ENCODE data around the gene MGRN1. TPM values are rescaled to one million over a fixed set of nuclear protein-coding genes. Genes with fewer than 3 reads are reported as not detected.

The MGRN1 gene
- 10 to 100 TPM; 21.1 to 52.1 (median 25.6) TPM for polyA plus RNA-seq
- long read RNA-seq, donor 1: 0 reads
- long read RNA-seq, donor 2, full-length matches to known transcripts: 6 of 6 reads
- long read RNA-seq, donor 2, partial matches to known transcripts: 0 of 6 reads
- long read RNA-seq, donor 2, other reads (novel, unspliced or antisense): 0 of 6 reads
- long read RNA-seq, donor 3, full-length matches to known transcripts: 2 of 2 reads
- long read RNA-seq, donor 3, partial matches to known transcripts: 0 of 2 reads
- long read RNA-seq, donor 3, other reads (novel, unspliced or antisense): 0 of 2 reads
- long read RNA-seq, donor 4: 0 reads
- long read RNA-seq, donor 5: 0 reads
- long read RNA-seq, donor 6, full-length matches to known transcripts: 2 of 2 reads
- long read RNA-seq, donor 6, partial matches to known transcripts: 0 of 2 reads
- long read RNA-seq, donor 6, other reads (novel, unspliced or antisense): 0 of 2 reads
- long read RNA-seq, donor 7, full-length matches to known transcripts: 10 of 72 reads
- long read RNA-seq, donor 7, partial matches to known transcripts: 62 of 72 reads
- long read RNA-seq, donor 7, other reads (novel, unspliced or antisense): 0 of 72 reads
- long read RNA-seq, donor 8: 0 reads
- long read RNA-seq, donor 9, partial matches to known transcripts: 0 of 1 reads
- long read RNA-seq, donor 9, other reads (novel, unspliced or antisense): 0 of 1 reads
- long read RNA-seq, donor 10, full-length matches to known transcripts: 10 of 10 reads
- long read RNA-seq, donor 10, partial matches to known transcripts: 0 of 10 reads
- long read RNA-seq, donor 10, other reads (novel, unspliced or antisense): 0 of 10 reads

DNA sequence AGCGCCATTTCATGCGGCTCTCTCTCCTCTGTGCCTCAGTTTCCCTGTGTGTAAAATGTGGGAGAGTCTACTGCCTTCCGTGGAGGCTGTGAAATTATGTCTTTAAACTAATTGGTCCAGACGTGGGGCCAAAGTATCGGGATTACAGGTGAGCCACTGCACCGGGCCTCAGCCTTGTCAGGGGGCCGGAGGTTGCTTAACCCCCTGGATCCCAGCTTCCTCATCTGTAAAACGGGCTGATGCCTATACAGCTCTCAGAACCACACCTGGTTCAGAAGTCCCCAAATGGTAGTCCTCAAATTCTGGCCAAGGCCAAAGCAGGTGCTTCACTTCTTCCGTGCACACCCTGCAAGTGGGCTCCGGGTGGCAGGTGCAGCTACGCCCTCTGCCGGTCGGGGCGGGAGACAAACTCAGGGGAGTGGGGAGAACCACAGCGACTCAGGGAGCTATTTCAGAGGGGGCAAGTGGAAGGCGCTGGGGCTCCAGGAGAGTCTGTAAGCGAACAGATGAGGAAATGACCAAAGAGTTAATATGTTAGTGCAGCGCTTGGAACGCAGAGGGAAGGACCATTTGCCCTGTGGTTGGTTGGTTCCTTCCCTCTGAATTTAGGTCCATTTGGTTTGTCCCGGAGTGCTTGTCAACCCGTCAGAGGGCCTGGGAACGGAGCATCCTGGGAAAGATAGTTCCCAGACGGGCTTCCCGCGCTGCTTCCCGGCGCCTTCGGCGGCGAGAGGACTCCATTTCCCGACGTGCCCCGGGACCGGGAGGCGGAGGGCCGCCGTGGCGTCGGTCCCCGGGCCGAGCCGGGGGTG is at the start of gene MGRN1:
Gene MGRN1 (plus strand): TSS at position 812 of the 812 bp plus-strand sequence. CDS start 135 bp downstream, outside the sequence.
- Histone ChIP-seq H3K27ac (ENCODE audit: low read depth in 1 of 3, low read length in 2 of 3) (peak within 1 kb of the TSS; percentile 94 to 100 (median 95)), H3K4me3 (ENCODE audit: low read depth in 1 of 3, low read length in 3 of 3) (peak within 1 kb of the TSS; percentile 96 to 99 (median 97)), H3K27me3 (ENCODE audit: control insufficient read depth in 3 of 3, insufficient read depth in 3 of 3, low read length in 3 of 3) (no peaks in the 10 kb centered on the region), H3K9me3 (ENCODE audit: control insufficient read depth in 2 of 2, insufficient read depth in 1 of 2, low read depth in 1 of 2, low read length in 1 of 2) (no peaks in the 10 kb centered on the region), H3K4me1 (ENCODE audit: control insufficient read depth in 3 of 3, insufficient read depth in 2 of 3, low read depth in 1 of 3, low read length in 2 of 3) (peaks cover 6 to 23% (median 7%) of the 10 kb centered on the region in 3 donors), H3K36me3 (ENCODE audit: control insufficient read depth in 3 of 3, insufficient read depth in 2 of 3, low read depth in 1 of 3, low read length in 3 of 3) (peaks cover 0 to 25% (median 0%) of the 10 kb centered on the region in 3 donors)
- 6 to 8% (median 7%) methylated on average over 41 to 42 of the region's 42 CpGs for WGBS, 3 donors
- DNase-seq (peak; percentile 96 to 99), FAIRE-seq (no peak)

DNA sequence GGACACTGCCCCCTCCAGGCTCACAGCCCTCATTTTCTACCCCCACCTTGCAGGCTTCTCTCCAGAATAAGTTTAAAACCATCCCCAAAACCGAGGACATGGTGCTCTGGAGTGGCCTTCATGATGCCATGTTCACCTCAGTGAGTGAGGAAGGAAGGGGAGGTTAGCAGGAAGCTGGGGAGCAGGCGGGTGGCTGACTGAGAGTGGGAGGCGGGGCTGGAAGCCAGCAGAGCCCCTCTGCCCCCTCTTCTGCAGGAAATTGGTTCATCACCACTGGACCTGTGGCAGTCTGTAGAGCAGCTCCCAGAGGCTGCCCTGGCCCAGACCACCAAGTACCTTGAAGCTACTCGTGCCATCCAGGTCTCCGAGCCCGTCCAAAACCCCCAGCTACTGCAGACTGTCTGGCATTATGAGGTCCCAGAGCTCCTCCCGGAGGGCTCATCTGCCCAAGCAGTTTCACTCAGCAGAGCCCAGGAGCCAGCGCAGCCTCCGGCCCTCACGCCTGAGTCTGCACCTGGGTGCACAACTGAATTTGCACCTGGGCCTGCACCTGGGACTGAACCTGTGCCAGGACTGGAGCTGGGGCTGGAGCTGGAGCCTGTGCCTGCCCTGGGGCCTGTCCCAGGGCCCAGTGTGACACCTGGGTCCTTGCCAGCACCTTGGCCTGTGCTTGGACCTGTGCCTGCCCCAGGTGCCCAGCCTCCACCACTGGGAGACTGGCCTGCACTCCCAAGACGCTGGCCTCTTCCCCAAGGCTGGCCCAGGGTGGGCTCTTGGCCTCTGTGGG is 49.5 kb upstream of the MGRN1 start:
- no peaks in the 10 kb centered on the region for H3K27me3 ChIP-seq (ENCODE audit: control insufficient read depth in 3 of 3, insufficient read depth in 3 of 3, low read length in 3 of 3)
- no peak overlapping the region for H3K27ac ChIP-seq (ENCODE audit: low read depth in 1 of 3, low read length in 2 of 3)
- no peaks in the 10 kb centered on the region for H3K9me3 ChIP-seq (ENCODE audit: control insufficient read depth in 2 of 2, insufficient read depth in 1 of 2, low read depth in 1 of 2, low read length in 1 of 2)
- no peaks in the 10 kb centered on the region for H3K36me3 ChIP-seq (ENCODE audit: control insufficient read depth in 3 of 3, insufficient read depth in 2 of 3, low read depth in 1 of 3, low read length in 3 of 3)
- FAIRE-seq (no peak), DNase-seq (no peak)
- no peak overlapping the region for H3K4me3 ChIP-seq (ENCODE audit: low read depth in 1 of 3, low read length in 3 of 3)
- 62 to 69% (median 69%) methylated on average over 11 of the region's 11 CpGs for WGBS, 3 donors
- peaks cover 0 to under 1% (median 0%) of the 10 kb centered on the region in 3 donors for H3K4me1 ChIP-seq (ENCODE audit: control insufficient read depth in 3 of 3, insufficient read depth in 2 of 3, low read depth in 1 of 3, low read length in 2 of 3)

DNA sequence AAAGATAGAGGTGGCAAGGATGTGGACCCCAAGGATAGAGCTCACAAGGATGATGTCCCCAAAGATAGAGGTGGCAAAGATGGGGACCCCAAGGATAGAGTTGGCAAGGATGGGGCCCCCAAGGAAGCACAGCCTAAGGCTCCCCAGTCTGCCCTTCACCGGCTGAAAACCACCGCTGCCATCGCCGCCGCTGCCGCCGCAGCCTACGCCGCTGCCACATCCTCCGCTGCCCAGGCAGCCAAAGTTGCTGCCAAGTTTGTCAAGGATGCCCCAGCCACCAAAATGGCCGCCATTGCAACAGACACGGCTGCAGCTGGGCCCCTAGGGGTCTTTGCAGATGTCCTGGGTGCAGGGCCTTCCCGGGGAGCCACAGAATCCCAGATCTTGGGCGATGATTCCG is 48.6 kb upstream of the MGRN1 start:
- H3K36me3 ChIP-seq (ENCODE audit: control insufficient read depth in 3 of 3, insufficient read depth in 2 of 3, low read depth in 1 of 3, low read length in 3 of 3): no peaks in the 10 kb centered on the region
- H3K4me3 ChIP-seq (ENCODE audit: low read depth in 1 of 3, low read length in 3 of 3): no peak overlapping the region
- no peaks in the 10 kb centered on the region for H3K4me1 ChIP-seq (ENCODE audit: control insufficient read depth in 3 of 3, insufficient read depth in 2 of 3, low read depth in 1 of 3, low read length in 2 of 3)
- 96 to 98% (median 97%) methylated on average over 15 of the region's 15 CpGs for WGBS, 3 donors
- H3K27me3 ChIP-seq (ENCODE audit: control insufficient read depth in 3 of 3, insufficient read depth in 3 of 3, low read length in 3 of 3): no peaks in the 10 kb centered on the region
- H3K9me3 ChIP-seq (ENCODE audit: control insufficient read depth in 2 of 2, insufficient read depth in 1 of 2, low read depth in 1 of 2, low read length in 1 of 2): no peaks in the 10 kb centered on the region
- FAIRE-seq (no peak), DNase-seq (no peak)
- no peak overlapping the region for H3K27ac ChIP-seq (ENCODE audit: low read depth in 1 of 3, low read length in 2 of 3)

DNA sequence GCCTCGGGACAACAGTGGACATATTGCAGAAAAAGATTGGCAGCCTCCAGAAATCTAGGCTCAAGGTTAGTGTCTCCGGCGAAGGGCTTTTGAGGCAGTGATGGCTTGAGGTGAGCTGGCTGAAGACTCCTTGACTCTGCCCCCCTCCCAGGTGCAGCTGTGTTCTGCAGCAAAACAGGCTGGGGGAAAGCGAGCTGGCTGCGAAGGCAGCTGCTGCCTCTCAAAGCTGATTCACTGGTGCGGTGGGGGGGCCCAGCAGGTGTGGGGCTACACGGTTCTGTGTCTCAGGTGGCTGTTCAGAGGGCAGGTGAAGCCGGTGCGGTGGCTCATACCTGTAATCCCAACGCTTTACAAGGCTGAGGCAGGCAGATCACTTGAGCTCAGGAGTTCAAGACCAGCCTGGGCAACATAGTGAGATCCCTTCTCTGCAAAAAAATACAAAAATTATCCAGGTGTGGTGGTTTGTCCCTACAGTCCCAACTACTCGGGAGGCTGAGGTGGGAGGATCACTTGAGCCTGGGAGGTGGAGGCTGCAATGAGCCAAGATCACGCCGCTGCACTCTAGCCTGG is 45.6 kb upstream of the MGRN1 start:
- 50 to 85% (median 74%) methylated on average over 13 of the region's 13 CpGs for WGBS, 3 donors
- FAIRE-seq: no peak

DNA sequence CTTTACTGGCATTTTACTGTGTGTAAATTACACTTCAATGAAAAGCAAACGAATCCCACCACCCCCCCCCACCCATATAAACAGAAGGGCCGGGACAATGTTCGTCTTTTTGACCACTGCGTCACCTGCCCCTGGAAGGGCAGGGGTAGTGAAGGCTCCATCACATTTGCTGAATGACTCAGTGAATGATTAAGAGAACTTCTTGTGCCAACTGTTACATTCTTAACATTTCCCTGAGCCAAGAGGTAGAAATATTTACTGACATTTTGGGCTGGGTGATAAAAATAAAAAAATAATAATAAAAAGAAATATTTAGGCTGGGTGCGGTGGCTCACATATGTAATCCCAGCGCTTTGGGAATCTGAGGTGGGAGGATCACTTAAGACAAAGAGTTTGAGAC is 44.4 kb upstream of the MGRN1 start:
- no peak overlapping the region for H3K27ac ChIP-seq (ENCODE audit: low read depth in 1 of 3, low read length in 2 of 3)
- WGBS, 3 donors: 64 to 72% (median 68%) methylated on average over 6 of the region's 6 CpGs
- no peak for DNase-seq
- no peak overlapping the region for H3K4me3 ChIP-seq (ENCODE audit: low read depth in 1 of 3, low read length in 3 of 3)
- H3K4me1 ChIP-seq (ENCODE audit: control insufficient read depth in 3 of 3, insufficient read depth in 2 of 3, low read depth in 1 of 3, low read length in 2 of 3): no peaks in the 10 kb centered on the region
- FAIRE-seq: no peak
- H3K27me3 ChIP-seq (ENCODE audit: control insufficient read depth in 3 of 3, insufficient read depth in 3 of 3, low read length in 3 of 3): no peaks in the 10 kb centered on the region
- H3K36me3 ChIP-seq (ENCODE audit: control insufficient read depth in 3 of 3, insufficient read depth in 2 of 3, low read depth in 1 of 3, low read length in 3 of 3): no peaks in the 10 kb centered on the region
- no peaks in the 10 kb centered on the region for H3K9me3 ChIP-seq (ENCODE audit: control insufficient read depth in 2 of 2, insufficient read depth in 1 of 2, low read depth in 1 of 2, low read length in 1 of 2)

More for the DNA sequence above, 45.6 kb upstream of the MGRN1 start:
- Histone ChIP-seq H3K36me3 (ENCODE audit: control insufficient read depth in 3 of 3, insufficient read depth in 2 of 3, low read depth in 1 of 3, low read length in 3 of 3) (no peaks in the 10 kb centered on the region), H3K27me3 (ENCODE audit: control insufficient read depth in 3 of 3, insufficient read depth in 3 of 3, low read length in 3 of 3) (no peaks in the 10 kb centered on the region), H3K4me3 (ENCODE audit: low read depth in 1 of 3, low read length in 3 of 3) (no peak overlapping the region), H3K4me1 (ENCODE audit: control insufficient read depth in 3 of 3, insufficient read depth in 2 of 3, low read depth in 1 of 3, low read length in 2 of 3) (no peaks in the 10 kb centered on the region), H3K27ac (ENCODE audit: low read depth in 1 of 3, low read length in 2 of 3) (no peak overlapping the region), H3K9me3 (ENCODE audit: control insufficient read depth in 2 of 2, insufficient read depth in 1 of 2, low read depth in 1 of 2, low read length in 1 of 2) (no peaks in the 10 kb centered on the region)
- DNase-seq: no peak

DNA sequence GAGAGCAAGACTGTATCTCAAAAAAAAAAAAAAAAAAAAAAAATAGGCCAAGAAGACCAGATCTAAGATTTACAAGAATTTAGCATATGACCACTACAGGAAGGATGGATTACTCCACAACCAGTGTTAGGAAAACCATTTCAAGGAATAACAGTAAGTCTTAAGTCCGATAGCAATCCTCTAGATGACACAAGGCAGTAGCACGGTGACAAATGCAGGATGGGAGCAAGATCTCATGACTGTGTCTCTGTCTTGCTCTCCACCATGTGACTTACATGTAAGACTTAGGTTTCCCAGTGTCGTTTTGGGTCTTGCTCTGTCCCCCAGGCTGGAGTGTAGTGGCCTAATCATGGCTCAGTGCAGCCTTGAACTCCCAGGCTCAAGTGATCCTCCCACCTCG is 40.7 kb upstream of the MGRN1 start:
- FAIRE-seq (no peak), DNase-seq (no peak)
- Histone ChIP-seq H3K9me3 (ENCODE audit: control insufficient read depth in 2 of 2, insufficient read depth in 1 of 2, low read depth in 1 of 2, low read length in 1 of 2) (peaks cover 0 to 10% of the 10 kb centered on the region in 2 donors), H3K27ac (ENCODE audit: low read depth in 1 of 3, low read length in 2 of 3) (no peak overlapping the region), H3K4me3 (ENCODE audit: low read depth in 1 of 3, low read length in 3 of 3) (no peak overlapping the region), H3K36me3 (ENCODE audit: control insufficient read depth in 3 of 3, insufficient read depth in 2 of 3, low read depth in 1 of 3, low read length in 3 of 3) (no peaks in the 10 kb centered on the region), H3K27me3 (ENCODE audit: control insufficient read depth in 3 of 3, insufficient read depth in 3 of 3, low read length in 3 of 3) (peaks cover 0 to 3% (median 0%) of the 10 kb centered on the region in 3 donors), H3K4me1 (ENCODE audit: control insufficient read depth in 3 of 3, insufficient read depth in 2 of 3, low read depth in 1 of 3, low read length in 2 of 3) (no peaks in the 10 kb centered on the region)
- 83 to 88% (median 85%) methylated on average over 4 of the region's 4 CpGs for WGBS, 3 donors

DNA sequence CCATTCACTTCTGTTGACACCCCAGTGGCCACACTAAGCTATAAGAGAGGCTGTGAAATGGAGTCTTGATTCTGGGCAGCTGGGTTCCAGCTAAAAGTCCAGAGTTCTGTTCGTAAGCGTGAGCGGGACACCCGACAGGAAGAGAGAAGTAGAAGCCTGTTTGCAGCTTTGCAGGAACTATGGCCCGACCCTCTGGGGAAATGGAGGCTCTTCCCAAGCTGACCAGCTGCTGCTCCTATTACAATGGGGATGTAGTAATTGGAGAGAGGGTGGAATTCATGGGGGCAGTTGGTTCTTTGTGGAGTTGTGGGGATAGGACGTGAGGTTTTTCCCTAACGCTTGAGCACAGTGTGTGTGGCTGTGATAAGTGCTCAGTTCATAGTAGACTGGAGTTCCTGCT is 38.3 kb upstream of the MGRN1 start:
- H3K4me1 ChIP-seq (ENCODE audit: control insufficient read depth in 3 of 3, insufficient read depth in 2 of 3, low read depth in 1 of 3, low read length in 2 of 3): no peaks in the 10 kb centered on the region
- peaks cover 0 to 3% (median 0%) of the 10 kb centered on the region in 3 donors for H3K27me3 ChIP-seq (ENCODE audit: control insufficient read depth in 3 of 3, insufficient read depth in 3 of 3, low read length in 3 of 3)
- 42 to 53% (median 48%) methylated on average over 7 of the region's 7 CpGs for WGBS, 3 donors
- no peak overlapping the region for H3K27ac ChIP-seq (ENCODE audit: low read depth in 1 of 3, low read length in 2 of 3)
- DNase-seq (no peak), FAIRE-seq (no peak)
- H3K36me3 ChIP-seq (ENCODE audit: control insufficient read depth in 3 of 3, insufficient read depth in 2 of 3, low read depth in 1 of 3, low read length in 3 of 3): no peaks in the 10 kb centered on the region
- H3K4me3 ChIP-seq (ENCODE audit: low read depth in 1 of 3, low read length in 3 of 3): no peak overlapping the region
- H3K9me3 ChIP-seq (ENCODE audit: control insufficient read depth in 2 of 2, insufficient read depth in 1 of 2, low read depth in 1 of 2, low read length in 1 of 2): peaks cover 0 to 10% of the 10 kb centered on the region in 2 donors
